Stimulated activated CD8-positive, alpha-beta memory T cell treated with anti-CD3 and anti-CD28 coated beads, Interleukin-15, amount 100 ng/mL, for 24 hours (primary cell): Measurements from ENCODE around the gene ARSB.
"Not testable (repeated sequence)": the region's sequence is repeated elsewhere in the genome, so short reads cannot be mapped to it uniquely, and the experiment has no call there.

Experiments used
- DNase-seq: peaks from one replicate; pipeline ENCODE4 v3.0.0-alpha.2; 2020; ENCODE audit warnings: low read depth

Gene ARSB

DNA sequence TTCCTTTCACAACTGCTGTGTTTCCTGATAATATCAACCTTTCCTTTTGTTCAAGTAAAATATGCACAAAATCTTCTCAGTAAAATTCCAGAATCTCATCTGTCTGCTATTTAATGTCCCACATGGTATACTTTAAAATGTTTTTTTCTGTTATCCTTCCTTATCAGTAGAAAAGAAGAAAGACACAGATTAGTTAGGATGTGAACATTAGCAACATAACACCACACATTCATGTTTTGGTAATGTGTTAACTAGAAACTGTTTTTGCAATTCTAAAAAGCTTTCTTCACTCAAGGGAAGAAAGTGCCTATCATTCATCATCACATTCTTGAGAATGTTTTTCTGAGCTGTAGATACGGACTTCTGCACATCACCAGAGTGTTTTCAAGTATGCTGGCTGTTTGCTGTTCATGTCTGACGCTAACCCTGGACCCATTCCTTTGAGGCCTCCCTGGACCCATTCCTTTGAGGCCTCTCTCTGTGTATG is 10.5 kb upstream of the ARSB start:
- DNase-seq = no peak

DNA sequence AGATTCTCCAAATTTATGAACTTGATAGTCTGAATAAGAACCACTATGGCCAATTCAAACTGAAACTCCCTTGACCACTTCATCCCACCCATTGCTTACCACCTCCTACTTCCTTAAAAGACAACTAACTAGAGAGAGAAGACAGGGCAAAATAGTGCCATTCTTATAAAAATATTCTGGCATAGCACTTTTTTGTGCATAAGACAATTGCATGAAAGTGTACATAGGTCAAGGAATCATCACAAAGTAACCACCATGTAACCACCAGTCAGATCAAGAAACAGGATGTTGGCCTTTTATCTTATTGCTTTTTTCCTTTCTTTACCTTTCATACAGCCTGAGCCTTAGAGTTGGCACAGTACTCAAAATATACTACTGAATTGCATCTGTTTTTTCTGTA is 8.1 kb upstream of the ARSB start:
- no peak for DNase-seq

DNA sequence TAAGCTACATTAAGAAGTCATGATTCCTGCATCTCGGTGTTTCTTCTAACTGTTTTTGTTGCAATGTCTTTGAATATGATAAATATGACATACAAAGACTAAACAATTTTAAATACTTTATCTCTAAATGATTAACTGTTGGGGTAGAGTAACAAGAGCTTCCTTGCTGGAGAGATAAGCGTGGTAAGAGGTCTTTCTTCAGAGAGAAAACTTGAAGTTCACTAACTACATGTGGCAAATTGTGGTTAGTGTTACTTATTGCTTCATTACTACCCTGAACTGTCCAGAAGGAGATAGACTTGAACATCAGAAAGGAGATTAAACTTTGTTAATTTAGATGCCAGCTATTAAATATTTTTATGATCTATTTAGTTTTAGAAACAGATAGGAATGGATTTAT is 7.0 kb upstream of the ARSB start:
- DNase-seq = no peak

DNA sequence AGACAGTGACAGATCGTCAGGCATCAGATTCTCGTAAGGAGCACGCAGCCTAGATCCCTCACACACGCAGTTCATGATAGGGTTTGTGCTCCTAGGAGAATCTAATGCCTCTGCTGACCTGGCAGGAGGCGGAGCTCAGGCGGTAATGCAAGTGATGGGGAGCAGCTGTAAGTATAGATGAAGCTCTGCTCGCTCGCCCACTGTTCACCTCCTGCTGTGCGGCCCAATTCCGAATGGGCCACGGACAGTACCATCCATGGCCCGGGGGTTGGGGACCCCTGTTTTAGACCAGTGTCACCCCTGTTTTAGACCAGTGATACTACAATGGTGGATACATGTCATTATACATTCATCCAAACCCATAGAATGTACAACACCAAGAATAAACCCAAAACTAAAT is 4.0 kb upstream of the ARSB start:
- DNase-seq = no peak

DNA sequence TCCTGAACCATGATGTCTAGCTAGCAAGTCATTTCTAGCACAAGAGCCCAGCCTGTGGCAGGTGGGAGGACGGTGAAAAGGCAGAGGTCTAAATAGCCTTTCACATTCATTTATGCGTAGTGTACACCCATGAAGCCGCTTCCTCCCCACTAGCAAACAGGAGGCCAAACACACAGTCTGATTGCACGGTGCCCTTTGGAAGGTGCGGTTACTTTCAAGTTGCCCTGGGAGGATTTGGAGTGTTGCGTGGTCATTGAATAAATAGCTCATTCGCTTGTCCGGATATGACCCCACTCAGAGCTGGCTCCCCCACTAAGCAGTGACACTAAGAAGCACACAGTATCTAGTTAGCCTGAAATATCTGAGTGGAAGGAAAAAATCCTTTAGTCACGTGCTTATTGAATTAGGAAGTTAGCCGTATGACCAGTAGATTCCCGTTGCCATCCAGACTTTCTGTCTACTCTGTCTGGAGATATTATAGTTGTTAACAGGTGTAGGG is 664 bp upstream of the ARSB start:
- DNase-seq = no peak

DNA sequence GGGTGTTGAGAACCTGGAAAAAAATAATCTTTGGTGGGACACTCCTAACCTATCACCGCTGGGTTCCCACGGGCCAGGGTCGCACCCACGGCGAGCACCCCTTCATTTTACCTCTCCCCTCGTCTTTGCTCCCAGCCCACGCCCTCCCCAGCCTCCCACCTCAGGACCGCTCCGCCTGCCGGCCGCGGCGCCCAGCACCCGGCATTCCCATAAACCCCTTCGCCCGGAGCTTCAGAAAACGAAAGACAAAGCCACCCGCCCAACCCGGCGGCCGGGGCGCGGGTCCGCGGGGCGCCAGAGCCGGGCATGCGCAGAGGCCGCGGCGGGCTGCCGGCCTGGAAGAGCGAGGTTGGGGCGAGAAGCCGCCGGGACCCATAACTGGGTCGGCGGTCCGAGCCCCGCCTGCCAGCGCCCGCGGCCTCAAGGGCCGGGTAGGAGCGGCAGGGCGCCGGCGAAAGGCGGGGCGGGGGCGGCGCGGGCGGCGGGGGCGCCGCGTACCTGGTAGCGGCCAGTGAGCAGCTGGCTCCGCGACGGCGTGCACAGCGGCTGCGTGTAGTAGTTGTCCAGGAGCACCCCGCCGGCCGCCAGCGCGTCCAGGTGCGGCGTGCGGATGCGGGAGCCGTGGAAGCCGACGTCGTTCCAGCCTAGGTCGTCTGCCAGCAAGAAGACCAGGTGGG is 533 bp downstream of the ARSB start:
- peak; percentile 56 for DNase-seq

DNA sequence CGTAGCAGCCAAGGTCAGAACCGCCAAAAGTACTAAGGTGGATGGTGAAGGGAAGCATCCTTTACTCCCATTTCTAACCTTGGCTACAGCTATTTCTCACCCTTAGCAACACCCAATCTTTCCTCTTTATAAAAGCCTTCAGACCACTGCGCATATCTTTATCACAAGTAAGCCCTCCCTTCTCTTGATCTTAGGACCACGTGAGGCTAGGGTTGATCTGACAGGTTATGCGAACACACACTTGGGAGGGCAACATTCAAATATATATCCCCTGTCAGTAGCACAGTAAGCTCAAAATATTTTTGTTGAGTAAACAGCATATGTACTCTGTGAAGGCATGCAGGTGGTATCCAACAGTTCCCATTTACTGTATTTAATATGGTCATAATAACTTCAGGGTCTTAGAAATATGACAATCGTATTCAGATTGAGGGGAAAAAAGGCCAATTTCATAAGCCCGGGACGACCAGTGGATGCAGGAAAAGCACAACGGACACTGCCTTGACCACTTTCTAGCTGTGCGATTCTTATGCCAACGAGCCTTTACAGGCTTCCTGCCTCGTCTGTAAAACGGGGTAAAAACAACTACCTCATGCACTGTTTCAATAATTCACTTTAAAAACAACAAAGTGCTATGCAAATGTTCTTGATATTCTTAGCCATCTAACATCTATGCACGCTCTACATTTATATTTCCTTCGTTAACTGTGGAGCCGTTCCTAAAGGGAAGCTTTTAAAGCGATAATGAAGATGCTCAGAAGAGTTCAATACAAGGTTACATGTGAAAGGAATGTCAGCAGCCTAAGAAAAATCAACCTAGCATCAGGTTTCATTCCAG is 1.3 kb downstream of the ARSB start:
- no peak for DNase-seq

DNA sequence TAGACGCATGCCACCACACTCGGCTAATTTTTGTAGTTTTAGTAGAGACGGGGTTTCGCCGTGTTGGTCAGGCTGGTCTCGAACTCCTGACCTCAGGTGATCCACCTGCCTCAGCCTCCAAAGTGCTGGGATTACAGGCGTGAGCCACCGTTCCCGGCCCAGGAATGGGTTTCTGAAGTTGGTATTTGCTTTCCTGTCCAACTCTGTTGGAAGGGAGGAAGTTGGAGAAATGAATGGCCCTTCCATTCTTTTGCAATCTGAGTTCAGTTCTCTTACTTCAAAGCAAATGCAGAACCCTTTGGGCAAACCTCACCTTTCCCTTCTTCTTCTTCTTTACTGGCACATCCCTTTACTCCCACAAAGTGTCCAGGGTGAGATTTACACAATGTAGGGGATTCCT is 1.9 kb downstream of the ARSB start:
- DNase-seq = not testable (repeated sequence)

DNA sequence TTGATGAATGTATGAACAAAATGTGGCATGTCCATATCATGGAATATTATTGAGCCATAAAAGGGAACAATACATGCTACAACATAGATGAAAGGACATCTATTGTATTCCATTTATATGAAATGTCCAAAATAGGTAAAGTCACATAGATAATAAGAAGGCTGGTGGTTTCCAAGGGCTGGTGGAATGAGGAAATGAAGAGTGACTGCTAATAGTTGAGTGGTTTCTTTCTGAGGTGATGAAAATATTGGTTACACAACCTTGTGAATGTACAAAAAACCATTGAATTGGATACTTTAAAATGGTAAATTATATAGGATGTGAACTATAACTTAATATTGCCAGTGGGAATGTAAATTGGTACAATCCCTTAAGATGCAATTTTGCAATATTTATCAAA is 5.2 kb downstream of the ARSB start:
- DNase-seq = no peak

DNA sequence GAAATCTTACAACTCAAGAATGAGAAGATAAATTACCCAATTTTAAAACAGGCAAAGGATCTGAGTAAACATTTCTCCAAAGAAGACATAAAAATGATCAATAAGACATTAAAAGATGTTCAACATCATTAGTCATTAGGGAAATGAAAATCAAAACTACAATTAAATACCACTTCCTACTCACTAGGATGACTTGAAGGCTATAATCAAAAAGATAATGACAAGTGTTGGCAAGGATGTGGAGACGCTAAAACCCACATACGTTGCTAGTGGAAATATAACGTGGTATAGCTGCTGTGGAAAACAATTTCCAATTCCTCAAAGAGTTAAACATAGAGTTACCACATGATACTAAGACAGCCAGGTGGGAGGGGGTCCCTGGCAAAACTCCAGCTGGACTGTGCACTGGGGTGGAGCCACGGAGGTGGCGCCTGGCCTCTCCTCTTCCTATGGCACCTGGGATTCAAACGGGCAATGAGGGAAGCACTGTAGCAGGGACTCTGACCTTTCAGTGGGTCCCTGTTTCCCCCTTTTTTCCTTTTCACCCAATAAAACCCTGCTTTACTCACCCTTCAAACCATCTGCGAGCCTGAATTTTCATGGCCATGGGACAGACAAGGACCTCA is 5.9 kb downstream of the ARSB start:
- DNase-seq = no peak

DNA sequence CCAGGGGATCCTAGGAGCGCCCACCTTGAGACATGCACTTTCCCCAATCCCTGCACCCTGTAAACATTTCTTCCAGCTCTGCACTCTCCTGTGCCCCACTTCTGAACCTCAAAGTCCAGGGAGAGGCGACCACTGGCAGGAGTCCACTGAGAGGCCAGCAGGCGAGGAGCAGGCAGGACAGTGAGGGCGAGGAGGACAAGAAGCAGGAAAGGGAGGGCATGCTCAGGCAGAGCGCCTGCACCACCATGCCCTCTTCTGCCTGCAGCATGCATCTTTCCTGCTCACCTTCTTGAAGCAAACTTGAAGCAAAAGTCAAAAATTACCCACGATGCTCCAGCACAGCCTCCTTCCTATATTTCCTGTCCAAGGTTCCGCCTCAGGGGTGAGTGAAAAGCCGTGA is 10.1 kb downstream of the ARSB start:
- DNase-seq = no peak

DNA sequence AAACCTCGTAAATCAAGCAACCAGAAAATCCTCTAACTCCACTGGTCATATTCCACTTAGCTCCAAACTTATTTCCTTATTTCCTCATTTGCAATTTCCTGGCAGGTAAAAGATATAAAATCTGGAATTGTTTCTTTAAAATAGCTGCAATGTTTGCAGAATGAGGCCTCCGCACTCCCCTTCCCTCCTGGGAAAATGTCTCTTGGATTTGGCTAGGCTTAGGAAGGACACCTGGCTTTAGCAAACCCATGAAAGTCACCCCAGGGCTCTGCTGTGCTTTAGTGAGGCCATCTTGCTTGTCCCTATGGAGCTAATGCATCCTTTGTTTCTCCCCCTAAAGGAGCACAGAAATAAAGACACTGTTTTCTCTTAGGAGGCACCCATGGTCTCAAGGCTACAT is 10.5 kb downstream of the ARSB start:
- DNase-seq = no peak

DNA sequence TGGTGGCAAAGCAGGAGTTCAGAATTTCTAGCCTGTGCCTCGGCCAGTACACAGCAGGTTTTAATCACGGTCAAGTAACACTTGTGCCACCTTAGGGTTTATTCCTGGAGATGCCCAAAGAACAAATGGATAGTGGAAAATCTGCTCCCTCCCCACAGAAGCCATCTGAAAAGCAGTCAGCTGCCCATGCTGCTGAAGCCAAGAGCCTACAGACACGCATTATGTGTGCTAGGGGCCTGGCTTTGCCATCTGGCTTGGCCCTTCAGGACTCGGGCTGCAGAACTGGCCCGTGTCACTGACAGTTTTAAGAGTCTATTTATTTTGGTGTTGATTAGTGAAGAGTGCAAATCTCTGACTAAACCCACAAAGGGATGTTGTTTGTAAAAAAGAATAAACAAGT is 11.1 kb downstream of the ARSB start:
- DNase-seq = no peak

DNA sequence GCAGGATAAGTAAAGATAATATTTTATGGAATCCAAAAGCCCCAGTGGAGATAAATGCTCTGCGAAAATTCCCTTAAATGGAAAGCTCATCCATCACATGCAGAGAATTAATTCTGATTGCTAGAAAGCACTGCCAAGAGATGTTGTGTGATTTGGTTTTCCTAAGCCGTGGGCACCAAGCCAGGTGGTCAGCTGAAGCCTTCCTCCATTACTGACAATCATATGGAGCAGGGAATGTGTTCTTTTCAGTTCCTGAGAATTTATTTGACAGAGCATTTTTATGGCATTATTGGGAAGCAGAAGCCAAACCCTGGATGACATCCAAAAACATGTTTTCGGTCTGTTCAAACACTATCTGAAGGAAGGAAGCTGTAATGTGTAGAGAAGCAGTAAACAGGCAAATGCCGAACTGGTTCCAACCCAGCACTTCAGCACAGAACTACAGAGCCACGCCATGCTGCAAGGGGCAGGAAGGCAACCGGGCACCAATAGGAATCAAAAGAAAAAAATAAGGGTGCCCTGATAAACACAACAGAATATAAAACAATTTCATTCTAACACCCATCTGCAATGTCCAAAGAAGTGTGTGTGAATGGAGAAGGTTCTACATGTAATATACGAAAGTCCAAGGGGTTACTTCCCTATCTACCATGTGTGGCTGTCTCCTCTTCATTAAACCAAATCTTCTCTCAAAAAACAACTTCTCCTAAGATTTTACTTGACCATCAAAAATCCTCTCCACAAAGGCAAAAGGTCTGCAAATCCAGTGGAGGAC is 12.3 kb downstream of the ARSB start:
- no peak for DNase-seq

DNA sequence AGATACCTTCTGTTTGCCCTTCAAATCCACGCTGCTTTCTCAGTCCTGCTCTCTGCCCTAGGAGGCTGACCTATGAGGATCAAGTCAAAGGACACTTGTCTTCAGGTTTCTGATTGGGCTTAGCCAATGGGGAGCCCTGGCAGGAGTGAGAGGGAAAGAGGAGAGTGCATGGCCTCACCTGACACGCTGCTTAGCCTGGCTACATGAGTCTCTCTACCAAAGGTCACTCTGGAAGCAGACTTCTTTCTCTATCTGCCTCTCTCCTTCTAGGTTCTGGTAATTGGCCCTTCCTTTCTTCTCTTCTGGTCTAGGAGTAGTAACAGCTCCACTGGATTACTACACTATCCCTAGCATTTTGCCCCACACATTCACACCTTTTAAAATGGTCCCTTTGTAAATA is 13.1 kb downstream of the ARSB start:
- no peak for DNase-seq

DNA sequence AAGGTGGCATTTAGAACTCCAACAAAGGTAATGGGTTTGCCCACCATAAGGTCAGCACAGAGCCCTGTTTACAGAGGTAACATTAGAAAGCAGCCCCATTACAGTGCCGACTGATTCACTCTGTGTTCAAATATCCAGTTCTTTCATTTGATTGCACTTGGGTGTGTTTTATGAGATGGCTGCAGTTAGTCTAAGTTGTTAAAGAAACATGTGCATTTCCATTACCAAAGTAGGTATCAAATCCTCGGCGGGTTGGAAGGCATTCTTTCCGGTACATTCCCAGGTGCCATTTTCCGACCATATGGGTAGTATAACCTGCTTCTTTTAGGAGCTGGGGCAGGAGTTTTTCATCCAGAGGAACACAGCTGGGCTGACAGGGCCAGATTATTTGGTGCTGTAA is 16.3 kb downstream of the ARSB start:
- DNase-seq = no peak

DNA sequence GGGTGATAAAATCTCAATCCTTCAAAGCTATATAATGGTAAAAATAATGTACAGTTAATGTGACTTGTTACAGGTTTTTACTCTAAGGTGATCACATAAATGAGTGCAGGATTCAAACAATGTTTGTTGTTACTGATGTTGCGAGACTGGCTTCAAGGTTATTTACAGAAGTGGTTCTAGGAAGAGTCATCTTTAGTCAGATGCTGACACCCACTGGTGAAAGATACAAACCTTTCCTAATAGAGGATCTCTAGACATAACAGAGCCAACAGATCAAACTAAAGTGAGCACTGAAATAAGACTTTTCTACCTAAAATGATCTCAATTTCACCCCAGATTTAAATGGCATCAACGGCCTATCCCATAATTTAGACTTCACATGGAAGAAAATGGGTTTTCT is 20.2 kb downstream of the ARSB start:
- no peak for DNase-seq

DNA sequence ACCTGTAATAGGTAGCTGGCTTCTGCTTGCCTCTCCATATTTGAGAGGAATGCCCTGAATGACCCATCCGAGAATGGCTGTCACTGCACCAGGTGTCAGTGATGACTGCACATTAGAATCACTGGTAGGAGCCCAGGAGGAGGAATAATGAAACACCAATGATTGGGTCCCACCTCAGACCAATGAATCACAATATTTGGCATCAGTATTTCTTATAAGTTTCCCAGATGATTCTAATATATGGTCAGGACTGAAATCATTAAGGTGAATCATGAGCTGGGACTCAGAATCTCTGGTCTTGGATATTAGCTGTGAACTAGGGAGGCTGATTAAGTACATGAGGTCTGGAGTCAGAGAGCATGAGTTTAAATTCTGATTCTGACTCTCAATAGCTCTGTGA is 23.4 kb downstream of the ARSB start:
- no peak for DNase-seq

DNA sequence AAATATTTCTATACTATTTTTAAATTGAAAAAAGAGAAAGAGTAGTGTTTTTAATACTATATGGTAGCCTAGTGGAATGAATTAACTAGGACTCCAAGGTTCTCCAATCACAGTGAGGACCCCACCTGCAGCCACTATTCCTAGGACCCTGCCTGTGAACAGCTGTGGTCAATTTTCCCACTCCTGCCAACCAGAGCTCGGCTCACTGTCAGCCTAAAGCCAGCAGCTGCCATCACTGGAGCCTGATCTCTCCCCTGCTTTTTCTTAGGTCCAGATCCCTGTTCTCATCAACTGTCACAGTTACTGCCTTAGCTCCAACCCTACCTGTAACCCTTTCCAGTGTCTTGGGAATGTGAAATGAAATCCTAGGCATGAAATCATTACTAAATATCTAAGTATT is 25.3 kb downstream of the ARSB start:
- no peak for DNase-seq

DNA sequence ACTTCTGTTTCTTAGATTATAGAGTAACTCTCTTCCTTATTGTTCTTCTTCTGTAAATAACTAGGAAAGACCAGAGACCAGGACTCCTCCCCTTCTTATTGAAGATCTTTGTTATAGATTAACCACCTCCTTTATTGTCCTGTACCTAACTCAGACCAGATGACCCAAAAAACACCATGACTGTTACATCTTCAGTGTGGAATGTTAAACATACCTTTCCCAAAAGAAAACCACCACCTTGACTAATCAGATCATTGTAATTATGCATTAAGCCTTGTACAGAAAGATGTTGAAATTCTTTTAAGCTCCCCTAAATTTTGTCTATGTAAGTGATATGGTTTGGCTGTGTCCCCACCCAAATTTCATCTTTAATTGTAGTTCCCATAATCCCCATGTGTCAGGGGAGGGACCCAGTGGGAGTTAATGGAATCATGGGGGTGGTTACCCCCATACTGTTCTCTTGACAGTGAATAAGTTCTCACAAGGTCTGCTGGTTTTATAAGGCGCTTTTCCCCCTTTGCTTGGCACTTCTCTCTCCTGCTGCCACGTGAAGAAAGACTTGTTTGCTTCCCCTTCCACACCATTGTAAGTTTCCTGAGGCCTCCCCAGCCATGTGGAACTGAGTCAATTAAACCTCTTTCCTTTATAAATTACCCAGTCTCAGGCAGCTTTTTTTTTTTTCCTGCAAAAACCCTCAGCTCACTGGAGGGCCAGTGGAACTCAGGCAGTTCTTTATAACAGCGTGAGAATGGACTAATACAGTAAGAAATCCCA is 26.3 kb downstream of the ARSB start:
- no peak for DNase-seq

DNA sequence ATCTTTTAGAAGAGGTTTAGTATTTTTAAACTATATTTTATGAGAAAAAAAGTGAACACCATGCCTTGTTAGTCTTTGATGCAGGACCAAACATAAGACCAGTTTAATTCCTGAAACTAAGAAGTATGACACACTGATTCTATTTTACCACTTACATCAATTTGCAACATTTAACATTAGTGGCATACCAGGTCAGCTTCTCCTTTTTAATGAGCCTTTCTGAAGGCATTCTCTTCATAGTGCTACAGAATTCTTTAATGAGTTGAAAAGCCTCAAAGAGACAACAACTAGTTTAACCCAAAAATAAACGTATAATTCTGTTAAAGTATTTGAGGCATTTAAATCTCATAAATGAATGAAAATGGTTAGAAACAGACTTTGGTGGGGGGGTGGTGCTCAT is 28.2 kb downstream of the ARSB start:
- DNase-seq = no peak
